GM20000 (cell line): ENCODE measurements around the gene AQP12B.

Source experiments
- DNase-seq: peaks from one replicate; pipeline ENCODE4 v3.0.0; 2012; ENCODE audit warnings: low spot score
- CTCF ChIP-seq: IDR thresholded peaks from 2 replicates; pipeline ENCODE4 v1.5.1; 2012; ENCODE audit warnings: mild to moderate bottlenecking, control low read depth; ENCODE audit errors: extremely low read depth, missing control alignments

AQP12B gene

DNA sequence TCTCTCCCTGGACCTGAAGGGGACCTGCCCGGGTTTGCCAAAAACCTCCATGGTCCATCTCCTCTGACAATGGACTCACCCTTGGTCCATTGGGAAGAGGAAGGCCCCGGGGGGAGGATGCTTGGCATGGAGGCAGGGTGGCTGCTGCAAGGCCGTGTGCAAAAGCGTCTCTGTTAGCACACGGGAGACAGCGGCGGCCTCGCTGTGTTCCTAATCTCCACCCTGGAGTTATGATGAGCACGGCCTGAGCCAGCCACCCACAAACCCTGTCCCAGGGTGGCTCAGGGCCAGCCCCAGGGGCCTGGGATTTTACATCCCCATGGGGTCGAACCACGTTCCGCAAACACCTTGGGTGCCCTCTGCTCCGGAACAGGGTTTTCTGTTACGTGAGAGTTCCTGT, 44.8 kb upstream of the AQP12B start:
- DNase-seq, result no peak
- no peak for TF ChIP-seq CTCF

- TF ChIP-seq CTCF, result no peak
- no peak for DNase-seq
These were observed 44.2 kb upstream of the AQP12B start for GRCh38 chr2:240726876-240727275.

GRCh38 chr2:240725671-240726070, 43.0 kb upstream of the AQP12B start:
- DNase-seq, result no peak
- TF ChIP-seq CTCF, result no peak

- DNase-seq, result no peak
- TF ChIP-seq CTCF, result no peak
These were observed 42.6 kb upstream of the AQP12B start for GRCh38 chr2:240725266-240725665.

DNA sequence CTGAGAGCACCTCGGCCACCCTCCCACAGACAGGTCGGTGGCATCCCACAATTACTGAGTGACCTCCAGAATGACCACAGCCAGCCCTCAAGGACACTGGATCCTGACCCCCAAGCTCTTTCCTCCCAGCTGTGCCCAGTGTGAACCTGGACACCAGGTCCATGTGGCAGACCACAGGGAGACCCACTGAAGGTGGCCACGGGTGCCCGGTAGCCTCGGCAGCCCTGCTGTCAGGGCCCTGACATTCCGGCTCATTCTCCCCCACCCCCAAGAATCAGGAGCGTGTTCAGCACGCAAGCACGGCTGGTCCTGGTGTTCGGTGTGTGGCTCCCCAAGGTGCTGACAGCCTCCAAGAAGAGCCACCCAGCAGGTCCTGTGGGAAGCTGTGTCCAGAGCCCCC, 41.7 kb upstream of the AQP12B start:
- no peak for TF ChIP-seq CTCF
- DNase-seq, result no peak

DNA sequence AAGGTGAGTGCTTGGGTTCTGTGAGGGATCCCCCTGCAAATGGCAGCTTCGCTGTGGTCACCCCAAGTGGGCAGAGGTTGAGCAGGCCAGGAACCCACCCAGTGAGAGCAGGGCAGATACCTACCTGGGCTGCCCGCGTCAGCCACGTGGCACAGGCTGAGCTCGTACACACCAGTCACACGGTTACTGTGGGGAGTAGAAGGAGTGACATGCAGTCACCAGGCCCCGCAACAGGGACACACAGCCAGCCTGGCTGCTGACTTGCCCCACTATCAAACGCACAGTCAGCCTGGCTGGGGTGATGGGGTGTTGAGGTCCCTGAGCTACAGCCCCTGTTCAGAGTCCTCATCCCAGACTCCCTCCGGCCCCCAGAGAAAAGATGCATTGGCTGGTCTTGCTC, 41.2 kb upstream of the AQP12B start:
- no peak for DNase-seq
- TF ChIP-seq CTCF, result no peak

- TF ChIP-seq CTCF, result no peak
These were observed 40.4 kb upstream of the AQP12B start for GRCh38 chr2:240722796-240723735.

More at GRCh38 chr2:240722796-240723735, 40.4 kb upstream of the AQP12B start:
- DNase-seq, result no peak
